GM19023 (cell line): ENCODE measurements around the gene FAM170A.

Source experiments
- ATAC-seq: cut with Tn5 transposase; IDR thresholded peaks from one replicate; pipeline ENCODE4 v1.9.1; 2021; ENCODE audit warnings: mild to moderate bottlenecking, moderate library complexity; ENCODE audit not compliant: unreplicated experiment

FAM170A gene, protein sequence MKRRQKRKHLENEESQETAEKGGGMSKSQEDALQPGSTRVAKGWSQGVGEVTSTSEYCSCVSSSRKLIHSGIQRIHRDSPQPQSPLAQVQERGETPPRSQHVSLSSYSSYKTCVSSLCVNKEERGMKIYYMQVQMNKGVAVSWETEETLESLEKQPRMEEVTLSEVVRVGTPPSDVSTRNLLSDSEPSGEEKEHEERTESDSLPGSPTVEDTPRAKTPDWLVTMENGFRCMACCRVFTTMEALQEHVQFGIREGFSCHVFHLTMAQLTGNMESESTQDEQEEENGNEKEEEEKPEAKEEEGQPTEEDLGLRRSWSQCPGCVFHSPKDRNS

DNA sequence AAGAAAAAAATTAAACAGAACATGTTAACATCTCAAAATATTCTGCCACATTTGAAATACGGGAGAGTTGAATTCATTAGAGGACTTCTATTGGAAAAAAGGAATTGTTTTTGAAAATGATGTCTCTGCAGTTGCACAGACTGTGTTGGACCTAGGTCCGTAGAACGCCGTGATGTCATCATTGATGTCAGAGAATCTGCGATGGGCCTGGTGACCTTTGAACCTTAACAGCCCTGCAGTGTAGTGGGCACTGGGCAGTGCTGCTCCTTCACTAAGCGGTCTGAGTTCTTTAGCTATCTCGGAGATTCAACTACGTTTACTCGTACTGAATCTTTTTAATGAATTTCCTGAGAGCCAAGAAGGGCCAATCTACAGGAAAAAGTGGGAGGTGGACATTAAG lies at the start of gene FAM170A:
TSS of gene FAM170A (plus strand) at position 220 of the 400 bp plus-strand sequence. CDS start 211 bp downstream, outside the sequence.
- no peak for ATAC-seq

DNA sequence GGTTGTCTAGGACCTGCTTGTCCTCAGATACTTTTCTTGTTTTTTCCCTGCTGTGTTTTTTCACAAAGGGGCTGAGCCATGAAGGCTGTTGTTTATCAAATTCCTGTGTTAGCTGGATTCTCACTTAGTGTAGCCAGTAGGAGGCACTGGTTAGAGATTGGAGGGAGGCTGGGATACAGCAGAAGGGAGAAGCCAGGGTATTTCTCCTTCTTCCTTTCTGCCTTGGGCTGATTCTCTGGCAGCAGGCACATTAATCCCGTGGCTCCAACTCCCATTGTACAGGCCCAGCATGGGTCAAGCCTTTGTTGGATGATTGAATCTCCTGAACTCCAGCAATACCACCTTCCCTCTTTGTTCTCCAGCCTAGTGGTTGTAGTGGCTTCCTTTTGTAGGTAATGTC lies 46.4 kb upstream of the FAM170A start:
- ATAC-seq = no peak

- peak; percentile 89 for ATAC-seq
These were observed 45.7 kb upstream of the FAM170A start for GRCh38 chr5:119583684-119584083.

GRCh38 chr5:119596046-119596445 lies 33.3 kb upstream of the FAM170A start:
- no peak for ATAC-seq

DNA sequence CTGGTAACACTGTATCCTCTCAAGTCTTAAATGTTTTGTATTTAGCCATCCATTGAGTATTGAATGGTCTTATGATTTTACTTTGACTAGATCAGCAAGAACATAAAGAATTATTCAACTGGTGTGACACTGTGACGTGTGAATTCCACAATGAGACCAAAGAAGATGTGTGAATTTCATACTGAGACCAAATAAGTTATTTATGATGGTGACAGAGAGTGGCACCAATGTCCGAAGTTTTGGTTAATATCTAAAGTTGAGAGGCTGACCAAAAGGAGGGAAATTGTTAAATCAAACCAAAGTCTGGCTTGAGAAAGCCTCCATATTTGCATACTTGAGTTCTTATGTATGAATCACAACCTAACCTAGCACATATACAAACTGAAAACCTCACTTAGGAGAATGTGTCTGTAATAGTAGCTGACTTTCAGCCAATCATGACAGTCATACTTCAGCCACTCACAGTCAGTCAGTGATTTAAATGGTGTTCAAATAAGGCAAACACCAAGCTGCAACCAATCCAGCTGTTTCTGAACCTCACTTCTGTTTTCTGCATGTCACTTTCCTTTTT lies 31.5 kb upstream of the FAM170A start:
- ATAC-seq = no peak

- no peak for ATAC-seq
These were observed 15.4 kb upstream of the FAM170A start for GRCh38 chr5:119613937-119614336.

DNA sequence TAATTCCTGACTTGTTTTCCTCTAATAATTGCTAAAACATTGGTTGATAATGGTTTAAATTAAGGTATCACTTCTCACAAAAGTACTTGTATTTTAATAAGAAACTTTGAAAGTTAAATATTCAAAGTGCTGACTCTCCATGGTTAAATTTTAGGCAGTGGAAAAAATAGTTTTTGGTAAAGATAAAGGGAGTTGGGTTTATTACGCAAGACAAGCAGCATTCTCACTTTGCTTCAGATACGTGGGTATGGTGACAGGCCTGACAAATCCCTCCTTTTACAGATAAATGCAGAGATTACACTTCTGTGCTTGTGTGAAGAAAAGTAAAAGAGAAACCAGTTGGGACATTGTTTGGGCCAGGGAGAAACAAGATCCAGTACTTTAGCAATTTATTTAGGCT lies 14.5 kb upstream of the FAM170A start:
- ATAC-seq = no peak

- ATAC-seq = no peak
These were observed 3.3 kb upstream of the FAM170A start for GRCh38 chr5:119626086-119626485.

GRCh38 chr5:119630752-119631440 lies 1.5 kb downstream of the FAM170A start:
- ATAC-seq = no peak

- peak; percentile 66 for ATAC-seq
These were observed 2.3 kb downstream of the FAM170A start for GRCh38 chr5:119631660-119632059.

DNA sequence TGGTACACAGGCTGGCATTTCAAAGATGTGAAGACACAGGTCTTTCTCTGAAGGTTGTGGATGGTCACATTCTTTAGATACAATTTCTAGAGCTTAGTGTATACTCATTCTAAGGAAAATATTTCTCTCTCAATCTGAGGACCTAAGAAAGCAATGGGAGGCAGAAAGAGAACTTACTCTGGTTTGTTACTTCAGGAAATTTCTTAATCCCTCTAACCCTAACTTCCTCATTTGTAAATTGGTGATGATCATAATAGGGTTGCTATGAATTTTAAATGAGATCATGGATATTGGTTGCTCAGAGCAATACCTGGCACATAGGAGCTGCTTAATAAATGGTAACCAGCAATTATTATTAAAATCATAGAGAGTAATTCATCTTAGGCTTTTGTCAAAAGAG lies 22.1 kb downstream of the FAM170A start:
- no peak for ATAC-seq

DNA sequence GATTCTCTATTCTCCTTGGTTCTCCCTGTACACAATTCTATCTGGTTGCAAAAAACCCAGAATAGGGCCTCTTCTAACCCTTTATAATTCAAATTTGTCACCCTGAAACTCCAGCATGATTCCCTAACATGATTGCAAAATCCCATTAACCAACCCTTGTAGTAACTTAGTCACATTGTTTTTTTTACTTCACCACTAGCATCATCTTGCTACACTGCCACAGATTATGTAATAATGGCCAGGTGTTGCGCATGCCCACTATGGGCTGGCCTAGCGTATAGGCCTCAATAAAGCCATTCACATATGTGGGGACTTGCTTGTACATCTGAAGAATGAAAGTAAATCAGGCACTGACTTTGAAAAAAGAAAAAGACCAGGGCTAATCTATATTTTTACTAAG lies 25.7 kb downstream of the FAM170A start:
- ATAC-seq = no peak

GRCh38 chr5:119656023-119656422 lies 26.7 kb downstream of the FAM170A start:
- no peak for ATAC-seq

DNA sequence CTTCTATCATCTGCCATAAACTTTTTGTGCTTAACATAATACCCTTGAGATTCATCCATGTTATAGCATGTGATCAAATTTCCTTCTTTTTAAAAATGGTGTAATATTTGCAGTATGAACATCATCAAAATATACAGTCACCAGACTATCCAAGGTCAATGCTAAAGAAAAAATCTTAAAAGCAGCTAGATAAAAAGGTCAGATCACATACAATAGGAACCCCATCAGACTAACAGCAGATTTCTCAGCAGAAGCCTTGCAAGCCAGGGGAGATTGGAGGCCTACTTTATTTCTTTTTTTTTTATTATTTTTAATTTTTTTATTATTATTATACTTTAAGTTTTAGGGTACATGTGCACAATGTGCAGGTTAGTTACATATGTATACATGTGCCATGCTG lies 37.2 kb downstream of the FAM170A start:
- ATAC-seq = no peak

DNA sequence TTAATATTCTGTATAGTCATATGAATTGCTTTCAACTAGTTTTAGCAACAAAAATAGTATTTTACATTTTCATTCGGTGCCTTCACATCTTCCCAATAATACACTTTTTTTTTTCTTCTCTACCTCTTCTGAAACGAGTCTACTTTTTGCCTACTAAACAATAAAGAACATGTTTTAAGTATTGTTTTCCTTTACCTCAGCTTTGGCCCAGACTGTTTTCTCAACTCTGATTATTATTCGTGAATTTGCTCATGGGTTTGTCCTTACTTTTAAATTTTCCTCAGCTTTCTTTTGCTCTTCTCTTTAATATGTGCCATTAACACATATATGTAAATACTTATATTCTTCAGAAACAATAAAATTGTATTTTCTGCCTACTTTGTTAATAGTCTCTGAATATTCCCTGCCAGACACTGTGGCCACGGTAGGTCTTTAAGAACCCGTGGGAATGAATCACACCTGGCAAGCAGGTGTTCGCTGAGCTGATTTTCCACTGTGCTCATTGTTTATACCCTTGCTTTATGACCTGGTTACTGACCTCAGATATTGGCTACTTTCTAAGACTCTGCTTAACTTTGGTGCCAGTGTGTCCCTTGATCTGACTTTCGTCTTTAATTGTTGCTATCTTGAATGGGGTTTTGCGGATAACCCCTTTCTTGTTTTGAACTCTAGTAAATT lies 49.1 kb downstream of the FAM170A start:
- no peak for ATAC-seq

GRCh38 chr5:119680080-119680479 lies 50.7 kb downstream of the FAM170A start:
- no peak for ATAC-seq

GRCh38 chr5:119681734-119682133 lies 52.4 kb downstream of the FAM170A start:
- ATAC-seq = no peak

- ATAC-seq = no peak
These were observed 53.0 kb downstream of the FAM170A start for GRCh38 chr5:119682372-119682771.
